Thyroid gland (tissue), 4 donors: ENCODE measurements around the gene ZNF700. TPM values are rescaled to one million over a fixed set of nuclear protein-coding genes. Genes with fewer than 3 reads are reported as not detected.
"Not testable (repeated sequence)": the region's sequence is repeated elsewhere in the genome, so short reads cannot be mapped to it uniquely, and the experiment has no call there.

Source experiments
- DNase-seq, 2 donors: peaks; one replicate each; pipeline ENCODE4 v3.0.0-alpha.2; 2019
- H3K27ac ChIP-seq, 3 donors: fragments of 200-600 bp; sonication (generic); 1 replicate in 2 of 3; 2 replicates in 1 of 3; pipeline ENCODE4 v1.5.1; 2016 to 2019; ENCODE audit warnings: mild to moderate bottlenecking in 1 of 3, moderate library complexity in 1 of 3
- H3K27me3 ChIP-seq: fragments of 200-600 bp; sonication (generic); one replicate; pipeline ENCODE4 v1.5.1; 2019
- H3K36me3 ChIP-seq, 2 donors: fragments of 200-600 bp; sonication (generic); one replicate each; pipeline ENCODE4 v1.5.1; 2016 to 2019
- H3K4me1 ChIP-seq, 2 donors: fragments of 200-600 bp; sonication (generic); one replicate each; pipeline ENCODE4 v1.5.1; 2017 to 2019
- H3K4me3 ChIP-seq, 3 donors: fragments of 200-600 bp; sonication (generic); replicated peaks in 1 of 3; 1 replicate in 2 of 3; 2 replicates in 1 of 3; pipeline ENCODE4 v1.5.1; 2016; ENCODE audit warnings: mild to moderate bottlenecking in 1 of 3
- H3K9me3 ChIP-seq: fragments of 200-600 bp; sonication (generic); one replicate; pipeline ENCODE4 v1.5.1; 2017
- CTCF ChIP-seq, 6 experiments: fragments of 200-600 bp in 3 of 6; fragments of 450-650 bp in 3 of 6; sonication (generic) in 3 of 6; IDR thresholded peaks; one replicate each; pipeline ENCODE4 v1.5.1; 2016 to 2019; ENCODE audit warnings: antibody characterized with exemption in 6 of 6, mild to moderate bottlenecking in 2 of 6, inconsistent platforms in 1 of 6, moderate library complexity in 1 of 6
- POLR2A ChIP-seq, 2 donors: fragments of 450-650 bp; IDR thresholded peaks; one replicate each; pipeline ENCODE4 v1.6.1; 2017; ENCODE audit warnings: antibody characterized with exemption in 2 of 2, mild to moderate bottlenecking in 2 of 2, moderate library complexity in 1 of 2
- WGBS, 2 donors: methylation state at CpG; one replicate each; pipeline ENCODE4 v1.1.5; 2017; 5-methylcytosine and 5-hydroxymethylcytosine counted together
- intact Hi-C: fragments of 100-400 bp; cut with DNase I; formaldehyde crosslinking; loops from one replicate; pipeline ENCODE4 v1.15.1; 2023
- total RNA-seq, 4 donors: library from RNA; depleted of rRNA; stranded (reverse); fragments of >200 nt; gene quantifications; one replicate each; pipeline ENCODE4 v1.2.3, GENCODE V29; 2016

Gene ZNF700
- total RNA-seq, 4 donors from 2014 or later = 10.9 to 23.1 (median 16.0) TPM

GRCh38 chr19:11942008-11942842 lies 17.3 kb downstream of the ZNF700 start:
- Histone ChIP-seq H3K36me3 (peaks cover 16 to 17% of the 10 kb centered on the region in 2 donors), H3K27ac (no peak overlapping the region), H3K9me3 (no peaks in the 10 kb centered on the region), H3K27me3 (no peaks in the 10 kb centered on the region), H3K4me3 (no peak overlapping the region), H3K4me1 (no peaks in the 10 kb centered on the region)
- intact Hi-C loops = no loop called here
- WGBS, 2 donors = 97% methylated on average over 10 of the region's 10 CpGs
- no peak for DNase-seq
- TF ChIP-seq CTCF (IDR thresholded peaks at IDR 0.05) (no peak), POLR2A (IDR thresholded peaks at IDR 0.05) (no peak)

GRCh38 chr19:11942843-11943108 lies 17.9 kb downstream of the ZNF700 start:
- Histone ChIP-seq H3K27ac (no peak overlapping the region), H3K4me3 (no peak overlapping the region), H3K9me3 (no peaks in the 10 kb centered on the region), H3K36me3 (peaks cover 22% of the 10 kb centered on the region in 2 donors), H3K4me1 (no peaks in the 10 kb centered on the region), H3K27me3 (no peaks in the 10 kb centered on the region)
- DNase-seq = no peak
- no peak for TF ChIP-seq CTCF (IDR thresholded peaks at IDR 0.05)
- TF ChIP-seq POLR2A (IDR thresholded peaks at IDR 0.05) = no peak
- intact Hi-C loops = no loop called here

- TF ChIP-seq CTCF (IDR thresholded peaks at IDR 0.05) = no peak
- no peak for TF ChIP-seq POLR2A (IDR thresholded peaks at IDR 0.05)
- H3K36me3 ChIP-seq = peaks cover 41% of the 10 kb centered on the region in 2 donors
- intact Hi-C loops = no loop called here
- WGBS, 2 donors = 94 to 98% methylated on average over 4 of the region's 4 CpGs
- DNase-seq = no peak
- no peaks in the 10 kb centered on the region for H3K4me1 ChIP-seq
- no peak overlapping the region for H3K27ac ChIP-seq
- H3K9me3 ChIP-seq = peaks cover 10% of the 10 kb centered on the region
- H3K27me3 ChIP-seq = no peaks in the 10 kb centered on the region
- no peak overlapping the region for H3K4me3 ChIP-seq
Observed at GRCh38 chr19:11944656-11945055, 19.7 kb downstream of the ZNF700 start.

GRCh38 chr19:11948646-11949045 lies 23.7 kb downstream of the ZNF700 start:
- H3K4me3 ChIP-seq = no peak overlapping the region
- H3K27me3 ChIP-seq = no peaks in the 10 kb centered on the region
- H3K36me3 ChIP-seq = peaks cover 36 to 39% of the 10 kb centered on the region in 2 donors
- 98 to 99% methylated on average over 3 of the region's 3 CpGs for WGBS, 2 donors
- H3K27ac ChIP-seq = no peak overlapping the region
- intact Hi-C loops = no loop called here
- TF ChIP-seq POLR2A (IDR thresholded peaks at IDR 0.05) (no peak), CTCF (IDR thresholded peaks at IDR 0.05) (no peak)
- no peaks in the 10 kb centered on the region for H3K4me1 ChIP-seq
- DNase-seq = no peak
- peaks cover 13% of the 10 kb centered on the region for H3K9me3 ChIP-seq

- H3K4me3 ChIP-seq = no peak overlapping the region
Observed at GRCh38 chr19:11949201-11949600, 24.3 kb downstream of the ZNF700 start.

GRCh38 chr19:11949614-11950080 lies 24.7 kb downstream of the ZNF700 start:
- 93 to 97% methylated on average over 4 of the region's 4 CpGs for WGBS, 2 donors
- H3K27me3 ChIP-seq, intact Hi-C loops, H3K4me1 ChIP-seq, H3K4me3 ChIP-seq, DNase-seq, H3K27ac ChIP-seq: not testable (repeated sequence)
- Histone ChIP-seq H3K36me3 (peaks cover 36% of the 10 kb centered on the region in 2 donors), H3K9me3 (peaks cover 13% of the 10 kb centered on the region)

More at GRCh38 chr19:11949201-11949600, 24.3 kb downstream of the ZNF700 start:
- TF ChIP-seq POLR2A (IDR thresholded peaks at IDR 0.05) = no peak
- no peak for TF ChIP-seq CTCF (IDR thresholded peaks at IDR 0.05)
- intact Hi-C loops = no loop called here
- 94 to 96% methylated on average over 4 of the region's 4 CpGs for WGBS, 2 donors
- no peaks in the 10 kb centered on the region for H3K27me3 ChIP-seq
- no peaks in the 10 kb centered on the region for H3K4me1 ChIP-seq
- peaks cover 36 to 39% of the 10 kb centered on the region in 2 donors for H3K36me3 ChIP-seq
- DNase-seq = no peak
- peaks cover 13% of the 10 kb centered on the region for H3K9me3 ChIP-seq
- no peak overlapping the region for H3K27ac ChIP-seq
